Stimulated activated CD4-positive, alpha-beta T cell treated with anti-CD3 and anti-CD28 coated beads, Interleukin-12 subunit alpha, Interleukin-12 subunit beta, amount 100 ng/mL, for 48 hours (primary cell): ENCODE measurements around the gene ME1.
A peak's percentile ranks its signal among the peaks of the same experiment; 100 is the strongest.
"Not testable (repeated sequence)": the region's sequence is repeated elsewhere in the genome, so short reads cannot be mapped to it uniquely, and the experiment has no call there.

Experiments used
- DNase-seq, 3 donors: peaks; one replicate each; pipeline ENCODE4 v3.0.0-alpha.2; 2020; ENCODE audit warnings: low read depth in 2 of 3, low spot score in 1 of 3

ME1 gene

GRCh38 chr6:83260577-83260976 is 170.3 kb downstream of the ME1 start:
- DNase-seq: no peak

- no peak for DNase-seq
These were observed 172.3 kb downstream of the ME1 start for GRCh38 chr6:83258517-83258916.

GRCh38 chr6:83257791-83258190 is 173.1 kb downstream of the ME1 start:
- no peak for DNase-seq

GRCh38 chr6:83256719-83257118 is 174.1 kb downstream of the ME1 start:
- DNase-seq: not testable (repeated sequence)

- DNase-seq: no peak
These were observed 178.1 kb downstream of the ME1 start for GRCh38 chr6:83252719-83253118.

- DNase-seq: no peak
These were observed 180.6 kb downstream of the ME1 start for GRCh38 chr6:83250235-83250634.

- DNase-seq: no peak
These were observed 183.4 kb downstream of the ME1 start for GRCh38 chr6:83247471-83247870.

- no peak for DNase-seq
These were observed 199.7 kb downstream of the ME1 start for GRCh38 chr6:83231146-83231545.

GRCh38 chr6:83226517-83226916 is 204.3 kb downstream of the ME1 start:
- no peak for DNase-seq

GRCh38 chr6:83221889-83222479 is 208.9 kb downstream of the ME1 start:
- DNase-seq: no peak

GRCh38 chr6:83221276-83221675 is 209.6 kb downstream of the ME1 start:
- DNase-seq: no peak

GRCh38 chr6:83220121-83220520 is 210.7 kb downstream of the ME1 start:
- DNase-seq: no peak

- DNase-seq: no peak
These were observed 212.2 kb downstream of the ME1 start for GRCh38 chr6:83218646-83219045.

- DNase-seq: no peak
These were observed 214.0 kb downstream of the ME1 start for GRCh38 chr6:83216806-83217205.

- DNase-seq: peak; percentile 26 to 44 (median 28)
These were observed 215.5 kb downstream of the ME1 start for GRCh38 chr6:83215131-83216047.

- DNase-seq: no peak
These were observed 228.8 kb downstream of the ME1 start for GRCh38 chr6:83202031-83202430.

GRCh38 chr6:83199863-83200225 is 231.0 kb downstream of the ME1 start:
- DNase-seq: no peak

GRCh38 chr6:83199173-83199862 is 231.5 kb downstream of the ME1 start:
- no peak for DNase-seq

- no peak for DNase-seq
These were observed 232.2 kb downstream of the ME1 start for GRCh38 chr6:83198486-83199172.

- peak in 1 of 3 donors; percentile 1 for DNase-seq
These were observed 236.9 kb downstream of the ME1 start for GRCh38 chr6:83193747-83194566.
